Cardiac muscle cell (in vitro differentiated cells and primary cell): ENCODE data around the gene GADD45A. TPM values are rescaled to one million over a fixed set of nuclear protein-coding genes. Genes with fewer than 3 reads are reported as not detected.

Experiments used
- DNase-seq, 2 donors: peaks; one replicate each; pipeline versions ENCODE4 v3.0.0 to v3.0.0-alpha.2; 2010 to 2017; ENCODE audit warnings: low read depth in 1 of 2, low spot score in 1 of 2
- H3K27ac ChIP-seq: fragments of 200-600 bp; sonication (generic); 2 replicates; pipeline ENCODE4 v1.5.1; 2016
- H3K27me3 ChIP-seq: fragments of 200-600 bp; sonication (generic); 2 replicates; pipeline ENCODE4 v1.6.0; 2016; ENCODE audit warnings: control low read depth
- H3K36me3 ChIP-seq: fragments of 200-600 bp; sonication (generic); 2 replicates; pipeline ENCODE4 v1.5.1; 2016; ENCODE audit warnings: control low read depth
- H3K4me1 ChIP-seq: fragments of 200-600 bp; sonication (generic); 2 replicates; pipeline ENCODE4 v1.8.1; 2017; ENCODE audit warnings: low read depth, mild to moderate bottlenecking, mixed run types
- H3K4me3 ChIP-seq: fragments of 200-600 bp; sonication (generic); 2 replicates; pipeline ENCODE4 v1.5.1; 2016; ENCODE audit warnings: mild to moderate bottlenecking
- H3K9me3 ChIP-seq: fragments of 200-600 bp; sonication (generic); 2 replicates; pipeline ENCODE4 v1.5.1; 2017; ENCODE audit warnings: low read depth, mild to moderate bottlenecking, control low read depth
- CTCF ChIP-seq: IDR thresholded peaks from 2 replicates; pipeline ENCODE4 v1.5.1; 2012; ENCODE audit warnings: low read depth, mild to moderate bottlenecking, low read length
- polyA plus RNA-seq: library from polyadenylated mRNA; unstranded; fragments of >200 nt; fragmentation: Nextera tagmentation; extraction: Ambion mirVana; gene quantifications from 2 replicates; pipeline ENCODE4 v1.2.1, GENCODE V29; 2016
- total RNA-seq: library from RNA; depleted of rRNA; stranded (reverse); fragments of >200 nt; gene quantifications from 2 replicates; pipeline ENCODE4 v1.2.3, GENCODE V29; 2016

Gene GADD45A
- total and polyA plus RNA-seq, 2 experiments from 2014 or later: 84.2 to 112 TPM

- H3K27ac ChIP-seq: peak overlapping the region; percentile 96
These were observed 2.2 kb downstream of the GADD45A start for GRCh38 chr1:67687198-67687545.

GRCh38 chr1:67687649-67688048 lies 2.6 kb downstream of the GADD45A start:
- TF ChIP-seq CTCF: no peak
- no peaks in the 10 kb centered on the region for H3K9me3 ChIP-seq
- peak in 1 of 2 donors; percentile 86 for DNase-seq
- no peaks in the 10 kb centered on the region for H3K27me3 ChIP-seq
- peaks cover 44% of the 10 kb centered on the region for H3K4me1 ChIP-seq
- H3K4me3 ChIP-seq: peak overlapping the region; percentile 88
- H3K36me3 ChIP-seq: peaks cover 11% of the 10 kb centered on the region
- peak overlapping the region; percentile 96 for H3K27ac ChIP-seq

More at GRCh38 chr1:67687198-67687545, 2.2 kb downstream of the GADD45A start:
- Histone ChIP-seq H3K36me3 (peaks cover 11% of the 10 kb centered on the region), H3K4me3 (peak overlapping the region; percentile 88), H3K9me3 (no peaks in the 10 kb centered on the region), H3K4me1 (peaks cover 44% of the 10 kb centered on the region), H3K27me3 (no peaks in the 10 kb centered on the region)
- peak in 1 of 2 donors; percentile 15 for DNase-seq
- no peak for TF ChIP-seq CTCF

GRCh38 chr1:67688526-67689219 lies 3.7 kb downstream of the GADD45A start:
- peaks cover 43% of the 10 kb centered on the region for H3K4me1 ChIP-seq
- no peaks in the 10 kb centered on the region for H3K9me3 ChIP-seq
- H3K27me3 ChIP-seq: no peaks in the 10 kb centered on the region
- DNase-seq: no peak
- no peak for TF ChIP-seq CTCF
- no peak overlapping the region for H3K4me3 ChIP-seq
- peaks cover 11% of the 10 kb centered on the region for H3K36me3 ChIP-seq
- H3K27ac ChIP-seq: peak overlapping the region; percentile 96

- Histone ChIP-seq H3K27ac (peak overlapping the region; percentile 96), H3K9me3 (no peaks in the 10 kb centered on the region), H3K36me3 (peaks cover 11% of the 10 kb centered on the region), H3K27me3 (no peaks in the 10 kb centered on the region), H3K4me3 (no peak overlapping the region), H3K4me1 (peaks cover 39% of the 10 kb centered on the region)
- no peak for DNase-seq
- TF ChIP-seq CTCF: no peak
These were observed 4.4 kb downstream of the GADD45A start for GRCh38 chr1:67689267-67690017.

- TF ChIP-seq CTCF: no peak
- no peak for DNase-seq
- Histone ChIP-seq H3K4me1 (peaks cover 37% of the 10 kb centered on the region), H3K27me3 (no peaks in the 10 kb centered on the region), H3K36me3 (peaks cover 11% of the 10 kb centered on the region), H3K27ac (peak overlapping the region; percentile 96), H3K4me3 (no peak overlapping the region), H3K9me3 (no peaks in the 10 kb centered on the region)
These were observed 5.0 kb downstream of the GADD45A start for GRCh38 chr1:67690018-67690363.
